Endothelial cell of umbilical vein (primary cell): ENCODE results near the gene DENND1C. TPM values are rescaled to one million over a fixed set of nuclear protein-coding genes. Genes with fewer than 3 reads are reported as not detected.

ENCODE experiments used
- BruUV-seq: library from RNA; stranded (reverse); fragments of 400-500 nt; replicated peaks from 2 replicates; lab custom pipeline; 2021; lab: Mats Ljungman, UMichigan
- CTCF ChIA-PET: fragments of 300-600, 350-600 bp; sonication (Branson Sonifier 250); formaldehyde crosslinking; loops from one replicate; lab custom pipeline; 2021; ENCODE audit warnings: antibody characterized with exemption, inconsistent platforms; lab: Charles Lee
- POLR2A ChIA-PET: fragments of 300-600, 350-600 bp; sonication (Branson Sonifier 250); formaldehyde crosslinking; loops from one replicate; lab custom pipeline; 2021; ENCODE audit warnings: antibody characterized with exemption, inconsistent platforms; lab: Charles Lee
- DNase-seq: peaks from one replicate; pipeline ENCODE4 v3.0.0-alpha.2; 2011; ENCODE audit warnings: low read depth, low spot score
- FAIRE-seq: peaks from 2 replicates; lab custom pipeline; 2011; peaks lifted over from hg19 to GRCh38; lab: Jason Lieb, UNC
- H2AFZ ChIP-seq: 2 replicates; pipeline ENCODE4 v1.6.0; 2012; ENCODE audit warnings: low read depth, low read length, control low read depth, inconsistent platforms
- H3K27ac ChIP-seq: 2 replicates; pipeline ENCODE4 v1.5.1; 2011; ENCODE audit warnings: low read depth, mild to moderate bottlenecking, control low read depth, low read length, moderate library complexity; ENCODE audit not compliant: insufficient read depth
- H3K27me3 ChIP-seq, 2 experiments: 2 replicates each; pipeline versions ENCODE4 v1.6.0 to v1.6.1; 2011; ENCODE audit warnings: low read length in 2 of 2, mixed read lengths in 1 of 2; ENCODE audit not compliant: control insufficient read depth in 2 of 2, insufficient read depth in 2 of 2
- H3K36me3 ChIP-seq, 2 experiments: 2 replicates in 1 of 2; 3 replicates in 1 of 2; pipeline ENCODE4 v1.5.1; 2011; ENCODE audit warnings: low read length in 2 of 2, mild to moderate bottlenecking in 1 of 2, moderate library complexity in 1 of 2; ENCODE audit not compliant: control insufficient read depth in 2 of 2, insufficient read depth in 2 of 2; ENCODE audit errors: extremely low read depth in 1 of 2
- H3K4me1 ChIP-seq: 3 replicates; pipeline ENCODE4 v1.5.1; 2011; ENCODE audit warnings: mild to moderate bottlenecking, low read length; ENCODE audit not compliant: control insufficient read depth, insufficient read depth; ENCODE audit errors: extremely low read depth
- H3K4me2 ChIP-seq: 2 replicates; pipeline ENCODE4 v1.6.1; 2011; ENCODE audit warnings: low read length, control low read depth, mixed read lengths; ENCODE audit not compliant: insufficient read depth
- H3K4me3 ChIP-seq, 3 experiments: fragments of 200-600 bp in 1 of 3; sonication (generic), shearing (Covaris generic) in 1 of 3; replicated peaks in 1 of 3; 2 replicates each; pipeline ENCODE4 v1.5.1; 2011 to 2016; ENCODE audit warnings: control low read depth in 3 of 3, low read length in 3 of 3, mild to moderate bottlenecking in 2 of 3, inconsistent platforms in 1 of 3, low read depth in 1 of 3, moderate library complexity in 1 of 3; ENCODE audit not compliant: insufficient read depth in 1 of 3
- H3K79me2 ChIP-seq: 2 replicates; pipeline ENCODE4 v1.6.0; 2012; ENCODE audit warnings: low read length, inconsistent platforms; ENCODE audit not compliant: control insufficient read depth, insufficient read depth
- H3K9ac ChIP-seq: replicated peaks from 2 replicates; pipeline ENCODE3; 2011; ENCODE audit warnings: low read length, control low read depth; ENCODE audit not compliant: insufficient read depth; ENCODE audit errors: extremely low read depth
- H3K9me1 ChIP-seq: replicated peaks from 3 replicates; pipeline ENCODE4 v1.6.0; 2011; ENCODE audit warnings: mild to moderate bottlenecking, low read length; ENCODE audit not compliant: control insufficient read depth, insufficient read depth; ENCODE audit errors: extremely low read depth
- H3K9me3 ChIP-seq: replicated peaks from 2 replicates; pipeline ENCODE4 v1.5.1; 2012; ENCODE audit warnings: low read length, inconsistent platforms; ENCODE audit not compliant: control insufficient read depth, insufficient read depth
- H4K20me1 ChIP-seq: replicated peaks from 2 replicates; pipeline ENCODE3; 2011; ENCODE audit warnings: mild to moderate bottlenecking, low read length; ENCODE audit not compliant: control insufficient read depth, insufficient read depth; ENCODE audit errors: extremely low read depth
- CTCF ChIP-seq, 2 donors: IDR thresholded peaks; 1 replicate in 1 of 2; 2 replicates in 1 of 2; pipeline ENCODE4 v1.5.1; 2011; ENCODE audit warnings: low read length in 2 of 2, mild to moderate bottlenecking in 2 of 2, moderate library complexity in 2 of 2, control low read depth in 1 of 2, inconsistent platforms in 1 of 2, low read depth in 1 of 2; ENCODE audit not compliant: insufficient read depth in 1 of 2; ENCODE audit errors: extremely low read depth in 1 of 2
- EZH2 ChIP-seq: IDR thresholded peaks from 2 replicates; pipeline ENCODE4 v1.6.1; 2012; ENCODE audit warnings: borderline replicate concordance, low read depth, mild to moderate bottlenecking, moderate library complexity, low read length, inconsistent platforms; ENCODE audit not compliant: severe bottlenecking
- FOS ChIP-seq: IDR thresholded peaks from 2 replicates; pipeline ENCODE4 v1.6.1; 2011; ENCODE audit warnings: mild to moderate bottlenecking, low read length, moderate library complexity, borderline replicate concordance; ENCODE audit not compliant: insufficient read depth
- GATA2 ChIP-seq: IDR thresholded peaks from 2 replicates; pipeline ENCODE4 v1.7.0; 2011; ENCODE audit warnings: low read depth, mild to moderate bottlenecking, moderate library complexity, mixed read lengths, low read length; ENCODE audit not compliant: insufficient read length, insufficient read depth
- JUN ChIP-seq: IDR thresholded peaks from 2 replicates; pipeline ENCODE4 v1.6.1; 2011; ENCODE audit warnings: borderline replicate concordance, low read depth; ENCODE audit not compliant: insufficient read length, insufficient read depth
- MAX ChIP-seq: IDR thresholded peaks from 2 replicates; pipeline ENCODE4 v1.6.1; 2011; ENCODE audit not compliant: insufficient read depth, insufficient read length
- MYC ChIP-seq: IDR thresholded peaks from one replicate; pipeline ENCODE4 v1.6.1; 2011; ENCODE audit warnings: mild to moderate bottlenecking, low read depth, low read length
- POLR2A ChIP-seq: IDR thresholded peaks from 2 replicates; pipeline ENCODE4 v1.6.1; 2012; ENCODE audit warnings: low read depth, mild to moderate bottlenecking, control low read depth, low read length
- POLR2AphosphoS5 ChIP-seq: IDR thresholded peaks from 2 replicates; pipeline ENCODE4 v1.6.1; 2012; ENCODE audit warnings: low read depth, mild to moderate bottlenecking, control low read depth, low read length, moderate library complexity; ENCODE audit not compliant: insufficient read depth
- dilution Hi-C: fragments of 300-500 bp; cut with MboI; formaldehyde crosslinking; loops from one replicate; pipeline ENCODE4 v1.15.0; 2019; ENCODE audit warnings: low sequenced_read_pairs; ENCODE audit not compliant: extremely low pct_ligation_motif_present
- intact Hi-C: fragments of 100-400 bp; cut with micrococcal nuclease; formaldehyde crosslinking; loops from one replicate; pipeline ENCODE4 v1.10.0; 2022
- polyA plus RNA-seq, 4 experiments: library from polyadenylated mRNA; depleted of rRNA in 3 of 4; stranded (reverse) in 3 of 4; unstranded in 1 of 4; fragments of >200 nt; gene quantifications; 2 replicates each; pipeline versions ENCODE4 v1.2.1 to v1.2.3, GENCODE V29; 2011 to 2012; ENCODE audit warnings: missing spikeins in 1 of 4
- total RNA-seq: library from RNA; stranded (reverse); gene quantifications from 2 replicates; pipeline ENCODE4 v1.2.3, GENCODE V29; 2021

DENND1C gene
- total and polyA plus RNA-seq, 2 donors (not counting 3 experiments of a cell fraction or from before 2014, with no cell fraction given) = not detected

GRCh38 chr19:6527893-6528543 is 46.4 kb upstream of the DENND1C start:
- Histone ChIP-seq H4K20me1 (no peaks in the 10 kb centered on the region), H3K4me1 (peaks cover 4% of the 10 kb centered on the region), H3K4me3 (no peak overlapping the region), H3K9me1 (no peaks in the 10 kb centered on the region), H3K9ac (no peak overlapping the region), H3K79me2 (no peaks in the 10 kb centered on the region), H3K27me3 (peaks cover 15 to 20% of the 10 kb centered on the region in 2 experiments), H2AFZ (no peak overlapping the region), H3K4me2 (no peak overlapping the region), H3K27ac (no peak overlapping the region), H3K36me3 (no peaks in the 10 kb centered on the region), H3K9me3 (no peaks in the 10 kb centered on the region)
- intact Hi-C loops (loop anchor here (2.0 kb wide), 1 partner anchor 77 kb away; no protein-coding TSS in a partner anchor), dilution Hi-C loops (no loop called here)
- no peak for TF ChIP-seq FOS
- TF ChIP-seq MYC = no peak
- no peak for TF ChIP-seq MAX
- TF ChIP-seq POLR2AphosphoS5 = no peak
- TF ChIP-seq JUN = no peak
- TF ChIP-seq POLR2A = no peak
- TF ChIP-seq CTCF (IDR thresholded peaks at IDR 0.05; ENCODE audit: extremely low read depth in 1 of 2, insufficient read depth in 1 of 2, low read depth in 1 of 2, low read length in 2 of 2) = no peak
- TF ChIP-seq GATA2 = no peak
- TF ChIP-seq EZH2 = no peak
- FAIRE-seq = no peak
- BruUV-seq = no TSS peak
- no peak for DNase-seq
- ChIA-PET POLR2A (no interaction called here), CTCF (interaction anchor here (1.9 kb wide), 1 partner anchor 11 kb away, joined by 9 read pairs; no protein-coding TSS in a partner anchor)
